HG02840 (cell line): ENCODE measurements around the gene RSRP1.
"Not testable (repeated sequence)": the region's sequence is repeated elsewhere in the genome, so short reads cannot be mapped to it uniquely, and the experiment has no call there.

Source experiments
- ATAC-seq: cut with Tn5 transposase; IDR thresholded peaks from one replicate; pipeline ENCODE4 v1.9.1; 2021; ENCODE audit warnings: mild to moderate bottlenecking, moderate library complexity, moderate number of reproducible peaks; ENCODE audit not compliant: unreplicated experiment, low FRiP score

The RSRP1 gene

DNA sequence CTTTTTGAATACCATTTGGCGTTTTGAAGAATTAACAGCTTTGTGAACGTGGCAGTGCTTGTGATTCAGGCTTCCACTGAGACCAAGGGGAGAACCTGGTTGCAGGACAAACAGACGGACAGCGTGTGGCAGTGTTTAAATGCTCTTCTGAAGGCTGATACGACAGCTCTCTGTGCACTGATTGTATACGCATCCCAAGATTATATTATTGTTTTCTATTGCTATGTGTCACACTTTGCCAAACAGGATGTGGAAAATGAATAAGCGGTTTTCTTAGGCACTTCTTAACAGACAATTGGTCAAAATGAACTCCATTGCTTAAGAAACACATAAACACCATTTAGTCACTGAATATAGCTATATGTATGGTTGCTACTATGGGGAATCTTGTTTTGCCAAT, 12.6 kb upstream of the RSRP1 start:
- ATAC-seq = not testable (repeated sequence)

GRCh38 chr1:25257196-25257595, 9.9 kb upstream of the RSRP1 start:
- ATAC-seq = no peak

DNA sequence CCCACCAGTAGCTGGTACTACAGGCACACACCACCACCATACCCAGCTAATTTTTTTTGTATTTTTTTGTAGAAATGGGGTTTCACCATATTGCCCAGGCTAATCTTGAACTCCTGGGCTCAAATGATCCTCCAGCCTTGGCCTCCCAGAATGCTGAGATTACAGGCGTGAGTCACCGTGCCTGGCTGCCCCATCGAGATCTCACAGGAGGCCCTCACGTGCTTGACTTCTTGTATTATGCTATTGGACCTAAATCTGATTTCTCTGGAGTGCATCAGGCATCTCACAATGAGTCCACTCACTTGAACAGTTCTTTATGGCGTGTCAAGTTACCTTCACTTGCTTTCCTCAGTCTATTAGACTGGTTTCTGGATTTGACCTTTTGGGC, 9.3 kb upstream of the RSRP1 start:
- no peak for ATAC-seq

DNA sequence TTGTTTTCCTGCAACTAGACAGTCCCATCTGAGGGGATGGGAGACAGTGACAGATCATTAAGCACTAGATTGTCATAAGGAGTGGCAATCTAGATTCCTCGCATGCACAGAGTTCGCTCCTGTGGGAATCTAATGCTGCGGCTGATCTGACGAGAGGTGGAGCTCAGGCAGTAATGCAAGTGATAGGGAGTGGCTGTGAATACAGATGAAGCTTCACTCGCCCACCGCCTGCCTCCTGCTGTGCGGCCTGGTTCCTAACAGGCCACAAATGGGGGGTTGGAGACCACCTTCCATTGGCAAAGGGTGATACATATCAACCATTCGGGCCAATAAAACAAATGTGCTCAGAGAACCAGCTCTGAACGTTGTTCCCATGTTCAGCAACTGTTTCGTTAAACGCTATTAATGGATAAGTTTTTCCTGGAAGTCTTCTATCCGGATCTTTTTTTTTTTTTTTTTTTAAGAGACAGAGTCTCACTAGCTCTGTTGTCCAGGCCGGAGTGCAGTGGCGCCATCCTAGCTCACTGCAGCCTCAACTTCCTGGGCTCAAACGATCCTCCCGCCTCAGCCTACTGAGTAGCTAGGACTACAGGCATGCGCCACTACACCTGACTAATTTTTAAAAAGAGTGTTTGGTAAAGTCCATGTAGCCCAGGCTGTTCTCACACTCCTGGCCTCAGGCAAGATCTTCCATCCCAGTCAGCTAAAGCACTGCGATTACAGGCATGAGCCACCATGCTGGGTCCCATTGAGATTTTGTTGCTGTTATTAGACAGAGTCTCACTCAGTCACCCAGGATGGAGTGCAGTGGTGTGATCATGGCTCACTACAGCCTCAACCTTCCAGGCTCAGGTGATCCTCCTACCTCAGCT, 8.7 kb upstream of the RSRP1 start:
- no peak for ATAC-seq

- ATAC-seq = no peak
Measured at GRCh38 chr1:25253911-25254310, 6.7 kb upstream of the RSRP1 start.

- peak; percentile 4 for ATAC-seq
Measured at GRCh38 chr1:25247829-25248754, 838 bp upstream of the RSRP1 start.

GRCh38 chr1:25246600-25247023, 642 bp downstream of the RSRP1 start:
- peak; percentile 9 for ATAC-seq

DNA sequence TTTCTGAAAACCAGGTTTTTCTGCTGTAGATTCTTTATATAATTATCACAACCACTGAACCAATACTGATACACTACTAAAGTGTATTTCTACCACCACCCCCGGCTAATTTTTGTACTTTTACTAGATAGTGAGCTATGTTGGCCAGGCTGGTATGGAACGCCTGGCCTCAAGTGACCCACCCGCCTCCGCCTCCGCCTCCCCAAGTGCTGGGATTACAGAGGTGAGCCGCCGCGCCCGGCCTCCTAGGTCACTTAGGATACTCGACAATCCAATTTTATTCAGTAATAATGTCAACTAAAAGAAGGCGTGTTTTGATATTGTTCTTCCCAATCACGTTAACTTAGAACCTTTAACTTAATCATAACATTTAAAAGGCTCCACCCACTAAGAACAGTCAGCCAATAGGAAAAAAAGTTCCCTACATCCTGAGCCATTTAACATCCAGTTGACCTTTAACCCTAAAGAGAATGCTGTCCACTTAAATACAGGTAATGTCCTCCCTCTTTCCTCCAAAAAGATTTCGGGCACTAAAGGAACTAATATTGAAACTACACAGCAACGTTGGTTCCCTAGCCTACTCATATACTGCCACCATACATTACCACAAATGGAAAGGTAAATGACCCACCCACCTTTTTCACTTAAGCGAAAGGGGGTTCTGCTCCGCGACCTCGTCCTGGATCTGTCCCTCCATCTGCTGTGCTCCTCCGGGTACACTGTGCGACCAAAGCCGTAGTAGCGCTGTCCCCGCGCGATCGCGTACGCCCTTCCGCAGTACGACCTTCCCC, 1.2 kb downstream of the RSRP1 start:
- ATAC-seq = no peak

DNA sequence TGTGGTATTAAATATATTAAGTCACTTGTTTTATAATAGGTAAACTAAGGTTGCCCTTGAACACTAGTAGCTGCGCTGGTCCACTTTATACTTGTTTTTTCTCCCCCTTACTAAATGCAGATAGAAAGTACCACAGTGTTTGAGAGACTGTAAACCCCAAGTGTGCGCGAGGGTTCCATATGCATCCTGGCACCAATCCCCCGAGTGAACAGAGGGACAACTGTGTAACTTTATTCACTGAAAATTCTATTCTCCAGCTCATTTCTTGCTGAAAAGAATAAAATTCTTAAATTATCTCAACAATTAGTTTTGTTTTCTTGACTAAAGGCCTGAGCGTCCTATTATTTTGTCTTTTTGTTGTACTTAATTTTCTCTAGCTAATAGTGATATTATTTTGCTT, 1.9 kb downstream of the RSRP1 start:
- no peak for ATAC-seq

- no peak for ATAC-seq
Measured at GRCh38 chr1:25243907-25244306, 3.3 kb downstream of the RSRP1 start.

GRCh38 chr1:25239681-25240541, 7.3 kb downstream of the RSRP1 start:
- peak; percentile 77 for ATAC-seq

- no peak for ATAC-seq
Measured at GRCh38 chr1:25238046-25238445, 9.2 kb downstream of the RSRP1 start.

DNA sequence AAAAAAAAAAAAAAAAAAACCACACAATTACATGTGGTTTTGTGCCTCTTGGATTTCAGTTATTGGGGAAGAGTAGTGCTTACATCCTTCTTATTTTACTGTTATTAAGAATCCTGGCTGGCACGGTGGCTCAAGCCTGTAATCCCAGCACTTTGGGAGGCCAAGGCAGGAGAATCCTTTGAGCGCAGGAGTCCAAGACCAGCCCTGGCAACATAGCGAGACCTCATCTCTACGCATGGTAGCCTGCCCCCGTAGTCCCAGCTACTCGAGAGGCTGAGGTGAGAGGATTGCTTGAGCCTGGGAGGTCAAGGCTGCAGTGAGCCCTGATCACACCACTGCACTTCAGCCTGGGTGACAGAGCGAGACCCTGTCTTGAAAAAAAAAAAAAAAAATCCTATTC, 11.0 kb downstream of the RSRP1 start:
- ATAC-seq = not testable (repeated sequence)

GRCh38 chr1:25235411-25235810, 11.8 kb downstream of the RSRP1 start:
- not testable (repeated sequence) for ATAC-seq

GRCh38 chr1:25232866-25233784, 14.1 kb downstream of the RSRP1 start:
- no peak for ATAC-seq

DNA sequence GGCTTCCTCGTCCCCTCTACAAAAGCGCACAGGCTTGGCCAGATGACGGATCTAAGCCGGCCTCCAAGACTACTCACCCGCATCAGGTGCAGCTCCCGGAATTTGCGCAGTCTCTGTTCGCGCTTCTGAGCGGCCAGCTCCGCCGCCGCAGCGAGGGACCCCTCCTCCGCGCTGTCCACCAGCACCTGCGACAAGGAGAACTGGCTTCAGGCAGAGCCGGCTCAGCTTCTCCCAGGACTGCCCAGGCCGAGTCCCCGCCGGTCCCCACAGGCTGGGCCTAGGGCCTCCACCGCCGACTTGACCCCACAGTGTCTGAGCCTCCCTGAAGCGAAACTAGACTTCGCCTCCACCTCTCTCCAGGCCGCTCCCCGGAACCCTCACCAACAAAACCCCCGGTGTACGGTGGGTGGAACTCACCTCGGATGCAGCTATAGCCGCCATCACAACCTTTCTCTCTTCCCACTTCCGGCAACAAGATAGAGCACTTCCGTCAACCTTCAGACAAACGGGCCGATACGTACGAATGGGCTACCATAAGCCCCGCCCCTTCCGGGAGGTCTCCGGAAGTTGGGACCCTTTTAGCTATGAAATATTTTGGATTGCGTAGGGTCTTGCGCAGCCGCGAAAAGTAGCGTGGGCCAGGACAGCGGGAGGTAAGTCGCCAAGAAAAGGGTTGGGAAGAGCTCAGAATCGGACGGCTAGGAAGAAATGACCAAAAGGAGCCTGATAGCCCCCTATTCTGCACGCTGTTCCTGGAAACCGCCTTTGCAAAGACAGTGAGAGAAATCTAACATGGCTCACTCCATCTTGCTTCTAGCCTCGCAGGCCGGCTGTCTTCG, 15.0 kb downstream of the RSRP1 start, which contains the start of gene SYF2:
TSS of gene SYF2 (minus strand) at position 476 of the 839 bp plus-strand sequence. CDS start at position 441, 35 bp downstream.
- ATAC-seq = peak; percentile 84

DNA sequence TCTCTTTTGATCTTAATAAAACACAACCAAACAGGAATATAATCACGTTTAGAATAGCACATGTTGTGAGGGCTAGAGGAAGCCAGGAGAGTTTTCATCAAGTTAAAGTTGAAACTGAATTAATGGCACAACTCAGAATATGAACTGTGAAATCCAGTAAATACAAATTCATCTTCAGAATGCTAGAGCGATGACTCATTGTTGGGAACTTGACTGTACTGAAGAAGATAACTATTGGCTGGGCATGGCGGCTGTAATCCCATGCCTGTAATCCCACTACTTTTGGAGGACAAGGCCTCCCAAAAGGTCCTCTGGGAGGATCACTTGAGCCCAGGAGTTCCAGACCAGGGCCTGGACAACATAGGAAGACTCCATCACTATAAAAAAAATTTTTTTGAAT, 23.8 kb downstream of the RSRP1 start:
- ATAC-seq = no peak

- ATAC-seq = no peak
Measured at GRCh38 chr1:25222606-25223005, 24.6 kb downstream of the RSRP1 start.
